GM18502 (cell line): ENCODE measurements around the gene RPTOR.
A peak's percentile ranks its signal among the peaks of the same experiment; 100 is the strongest.

ENCODE experiments used
- ATAC-seq: cut with Tn5 transposase; IDR thresholded peaks from one replicate; pipeline ENCODE4 v1.9.1; 2021; ENCODE audit warnings: mild to moderate bottlenecking; ENCODE audit not compliant: unreplicated experiment, poor library complexity

RPTOR gene

DNA sequence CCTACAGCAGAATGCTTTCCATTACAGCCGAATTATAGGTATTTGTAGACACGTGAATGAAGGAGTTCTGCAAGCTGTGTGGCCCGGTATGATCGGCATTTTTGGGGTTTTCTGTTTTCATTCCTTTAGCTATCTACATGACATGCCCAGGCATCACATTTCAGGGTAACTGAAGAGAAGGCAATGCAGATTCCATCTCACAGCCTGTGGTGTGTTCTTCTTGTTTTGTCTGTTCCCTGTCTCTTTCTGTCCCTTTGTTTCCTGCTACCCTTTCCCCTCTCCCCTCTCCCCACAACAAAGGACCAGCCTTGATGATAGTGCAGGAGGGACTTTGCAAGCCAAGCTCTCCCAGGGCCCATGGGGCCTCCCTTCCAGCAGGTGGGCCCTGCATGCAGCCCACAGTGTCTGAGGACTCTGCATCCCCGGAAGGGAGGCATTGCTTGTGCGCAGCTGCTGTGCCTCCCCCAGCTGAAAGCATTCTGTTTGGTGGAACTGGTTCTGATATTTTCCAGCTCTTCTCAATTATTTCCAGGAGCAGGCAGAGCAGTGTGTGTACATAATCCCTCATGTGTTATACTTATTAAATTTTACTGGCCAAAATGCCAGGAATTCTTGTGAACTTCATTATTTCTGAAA, 207.4 kb downstream of the RPTOR start:
- no peak for ATAC-seq

DNA sequence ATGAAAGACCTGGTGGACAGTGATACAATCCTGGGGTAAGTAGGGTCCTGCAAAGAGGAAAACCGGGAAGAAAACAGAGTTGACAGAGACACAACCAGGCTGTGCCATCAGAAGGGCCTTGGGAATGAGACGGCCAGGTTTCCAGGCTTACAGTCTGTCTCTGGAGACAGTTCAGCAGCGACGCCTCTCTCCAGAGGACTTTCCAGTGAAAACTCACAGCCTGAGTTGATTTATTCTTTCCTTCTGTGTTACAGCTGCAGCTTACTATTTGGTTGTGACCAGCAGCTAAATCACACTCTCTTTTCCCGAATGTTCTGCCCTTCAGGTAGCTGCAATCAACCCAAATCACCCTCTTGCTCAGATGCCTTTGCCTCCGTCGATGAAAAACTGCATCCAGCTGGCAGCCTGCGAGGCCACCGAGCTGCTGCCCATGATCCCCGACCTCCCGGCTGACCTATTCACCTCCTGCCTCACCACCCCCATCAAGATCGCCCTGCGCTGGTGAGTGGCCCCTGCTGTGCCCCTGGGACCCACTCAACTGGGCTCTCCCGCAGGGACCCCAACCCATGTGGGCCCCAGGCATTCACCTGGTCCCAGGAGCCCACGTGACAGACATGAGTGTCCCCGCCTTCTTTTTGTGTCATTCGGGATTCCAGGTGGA, 209.2 kb downstream of the RPTOR start:
- no peak for ATAC-seq

DNA sequence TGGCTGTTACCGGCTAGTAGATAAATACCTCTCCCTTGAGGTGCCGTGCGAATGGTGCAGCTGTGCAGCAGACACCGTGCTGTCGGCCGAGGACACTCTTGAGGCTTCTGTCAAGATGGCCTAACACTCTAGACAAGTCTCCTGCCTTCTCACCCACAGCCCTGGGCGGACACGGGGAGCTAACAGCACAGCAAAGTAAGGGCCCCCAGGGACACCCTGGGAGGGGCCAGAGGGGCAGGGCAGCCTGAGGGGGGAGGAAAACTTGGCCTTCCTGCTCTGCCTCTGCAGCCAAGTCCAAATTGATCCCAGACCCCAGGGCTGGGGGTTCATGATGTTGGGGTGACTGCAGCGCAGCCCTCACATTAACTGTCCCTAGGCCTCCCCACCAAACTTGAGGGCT, 210.2 kb downstream of the RPTOR start:
- no peak for ATAC-seq

DNA sequence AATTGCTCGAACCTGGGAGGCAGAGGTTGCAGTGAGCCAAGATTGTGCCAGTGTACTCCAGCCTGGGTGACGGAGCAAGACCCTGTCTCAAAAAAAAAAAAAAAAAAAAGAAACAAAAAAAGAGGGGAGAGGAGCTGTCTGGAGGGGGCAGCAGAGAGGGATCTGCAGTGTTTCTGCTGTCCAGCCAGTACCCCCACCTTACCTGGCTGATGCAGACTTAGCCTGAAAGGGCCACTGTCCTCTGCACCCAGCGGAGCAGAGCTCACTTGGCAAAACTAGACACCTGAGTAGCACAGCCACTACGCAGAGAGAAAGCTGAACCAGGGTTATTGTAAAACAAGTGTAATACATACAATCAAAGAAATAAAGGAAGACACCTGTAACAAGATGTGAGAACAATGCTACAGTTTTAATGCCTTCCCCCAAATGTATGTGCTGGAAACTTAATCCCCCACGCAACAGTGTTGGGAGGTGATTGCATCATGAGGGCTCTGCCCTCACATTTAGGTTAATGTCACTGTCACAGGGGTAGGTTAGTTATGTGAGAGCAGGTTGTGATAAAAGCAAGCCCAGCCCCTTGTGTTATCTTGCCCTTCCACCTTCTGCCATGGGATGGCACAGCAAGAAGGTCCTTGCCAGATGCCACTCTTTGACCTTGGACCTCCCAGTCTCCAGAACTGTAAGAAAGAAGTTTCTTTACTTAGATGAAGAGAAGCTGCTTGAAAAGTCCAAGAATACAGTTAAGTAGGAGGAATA, 211.2 kb downstream of the RPTOR start:
- no peak for ATAC-seq

DNA sequence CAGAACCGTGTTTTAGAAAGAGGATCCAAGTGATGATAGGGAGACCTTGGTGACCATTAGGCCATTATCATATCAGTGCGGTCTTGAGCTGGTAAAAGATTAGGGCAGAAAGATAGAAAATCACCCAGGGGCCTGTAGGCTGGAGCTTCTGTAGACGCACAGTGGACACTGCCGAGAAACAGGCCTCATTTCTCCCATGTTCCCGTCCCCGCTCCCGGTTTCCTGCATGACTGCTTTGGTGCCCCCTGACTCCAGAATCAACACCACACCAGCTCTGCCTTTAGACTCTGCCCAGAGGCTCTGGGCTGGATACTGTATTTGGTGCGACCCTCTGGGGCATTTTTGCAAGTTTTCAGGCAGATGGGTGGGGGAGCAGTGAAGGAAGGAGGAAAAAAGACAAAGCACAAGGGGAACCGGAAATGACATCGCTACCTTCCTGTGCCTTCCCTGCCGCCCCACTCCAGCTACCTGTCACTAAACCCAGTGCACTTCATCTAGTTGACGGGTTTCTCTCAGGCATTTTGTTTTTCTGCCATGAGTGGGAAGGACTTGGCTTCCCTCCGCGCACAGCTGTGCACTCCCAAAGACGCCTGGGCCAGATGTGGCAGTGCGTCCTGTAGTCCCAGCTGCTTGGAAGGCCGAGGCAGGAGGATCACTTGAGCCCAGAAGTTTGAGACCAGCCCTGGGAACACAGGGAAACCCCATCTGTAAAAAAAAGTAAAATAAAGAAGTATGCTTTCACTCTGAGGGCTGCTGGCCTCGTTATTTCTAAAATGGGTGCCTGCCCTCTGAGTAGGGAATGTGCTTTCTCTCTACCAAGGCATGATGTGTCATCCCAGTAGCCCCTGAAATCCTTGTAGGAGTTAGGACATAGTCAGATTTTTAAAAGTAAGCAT, 214.1 kb downstream of the RPTOR start:
- no peak for ATAC-seq

DNA sequence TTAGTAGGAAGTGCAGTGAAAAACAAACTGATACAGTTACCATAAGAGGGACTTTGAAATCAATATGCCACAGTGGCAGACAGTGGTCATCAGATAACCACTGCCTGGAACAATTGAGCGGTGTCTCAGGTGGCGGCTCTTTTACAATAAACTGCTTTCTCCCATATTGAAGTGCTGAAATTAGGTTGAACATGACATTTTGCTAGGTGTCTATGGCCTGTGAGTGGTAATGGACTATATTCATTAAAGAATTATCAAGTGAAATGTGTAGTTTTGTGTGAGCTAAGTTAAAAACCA, 214.7 kb downstream of the RPTOR start:
- no peak for ATAC-seq

DNA sequence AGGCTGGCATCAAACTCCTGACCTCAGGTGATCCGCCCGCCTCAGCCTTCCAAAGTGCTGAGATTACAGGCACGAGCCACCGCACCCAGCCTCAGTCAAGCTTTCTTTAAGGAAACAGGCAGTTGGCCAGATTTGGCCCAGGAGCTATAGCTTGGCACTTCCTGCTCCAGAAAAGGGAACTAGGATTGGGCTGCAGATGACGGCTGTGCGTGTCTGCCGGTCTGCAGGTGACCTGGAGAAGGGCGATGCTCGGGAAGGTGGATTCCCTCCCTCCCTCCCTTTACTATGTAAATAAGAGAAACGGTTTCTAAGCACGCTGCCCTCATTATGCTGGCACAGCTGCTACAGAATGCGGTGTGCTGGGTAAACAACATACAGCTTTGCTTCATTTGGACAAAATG, 215.9 kb downstream of the RPTOR start:
- ATAC-seq = no peak

DNA sequence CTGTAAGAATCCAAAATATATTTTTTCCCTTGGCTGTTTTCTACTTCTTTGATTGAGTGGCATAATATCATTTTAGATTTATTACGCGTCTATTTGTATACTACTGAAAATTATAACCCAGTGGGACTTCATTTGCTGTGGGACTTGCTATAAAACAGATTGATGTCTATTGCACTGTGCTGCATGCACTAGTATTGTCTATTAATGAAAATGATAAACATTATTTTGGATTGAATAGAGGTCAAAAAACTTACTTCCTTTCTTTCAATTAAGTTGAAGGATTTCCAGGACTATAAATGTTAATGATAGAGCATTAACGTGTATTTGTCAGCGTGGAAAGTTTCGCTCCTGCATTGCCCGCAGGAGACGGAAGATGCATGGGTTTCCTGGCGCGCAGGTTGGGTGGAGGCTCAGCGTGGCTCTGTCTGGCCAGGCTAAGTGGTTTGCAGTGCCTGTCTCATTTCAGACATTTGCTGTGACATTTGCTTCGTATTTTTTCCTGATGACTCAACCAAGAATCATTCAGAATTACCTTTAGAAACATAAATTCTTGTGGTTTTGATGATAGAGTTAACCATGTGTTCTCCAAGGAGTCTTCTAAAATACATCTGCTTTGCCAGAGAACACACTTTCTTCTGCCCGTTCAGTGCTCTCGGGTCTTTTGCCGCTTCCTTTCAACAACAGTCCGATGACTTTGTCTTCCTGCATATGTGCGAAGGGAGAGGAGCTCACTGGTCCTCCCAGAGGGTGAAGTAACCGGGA, 216.7 kb downstream of the RPTOR start:
- no peak for ATAC-seq

DNA sequence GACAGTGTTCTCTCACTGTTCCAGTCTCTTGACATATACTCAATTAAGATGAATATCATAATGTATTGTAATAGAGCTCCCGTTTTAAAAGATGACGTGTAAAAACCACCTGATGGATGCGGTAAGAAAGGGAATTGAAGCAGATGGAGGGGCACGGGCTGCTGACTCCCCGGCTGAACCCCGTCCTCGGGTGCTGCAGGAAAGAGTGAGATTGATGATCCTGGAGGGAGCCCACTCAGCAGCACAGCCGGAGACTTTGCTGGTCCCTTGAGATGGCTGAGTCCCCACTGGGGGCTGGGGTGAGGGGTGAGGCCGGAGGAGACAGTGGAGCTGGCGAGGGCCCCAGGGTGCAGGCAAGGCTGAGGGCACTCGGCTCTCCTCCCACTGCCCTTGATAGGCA, 217.4 kb downstream of the RPTOR start:
- no peak for ATAC-seq

DNA sequence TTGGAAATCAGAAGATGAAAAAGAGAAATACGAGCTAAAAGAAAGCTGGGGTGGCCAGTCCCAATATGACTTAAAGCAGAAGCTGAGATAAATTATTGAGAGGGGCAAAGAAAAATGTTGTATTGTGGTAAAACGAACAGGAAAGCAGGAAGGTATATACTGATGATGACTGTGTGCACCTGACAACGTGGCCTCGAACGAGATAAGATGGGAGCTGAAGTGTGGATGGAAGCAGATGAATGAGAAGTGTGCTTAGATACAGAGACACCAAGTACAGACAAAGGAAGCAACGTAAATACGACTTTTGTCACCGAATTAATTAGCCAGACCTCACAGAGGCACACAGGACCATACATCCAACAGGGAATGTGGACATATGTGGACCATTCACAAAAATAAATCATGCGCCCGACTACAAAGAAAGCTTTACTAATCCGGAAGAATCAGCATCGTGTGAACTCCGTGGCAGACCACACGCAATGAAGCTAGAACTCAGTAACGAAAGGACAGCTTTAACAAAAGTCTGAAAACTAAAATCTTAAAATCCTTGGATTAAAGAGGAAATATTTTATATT, 218.7 kb downstream of the RPTOR start:
- ATAC-seq = no peak

DNA sequence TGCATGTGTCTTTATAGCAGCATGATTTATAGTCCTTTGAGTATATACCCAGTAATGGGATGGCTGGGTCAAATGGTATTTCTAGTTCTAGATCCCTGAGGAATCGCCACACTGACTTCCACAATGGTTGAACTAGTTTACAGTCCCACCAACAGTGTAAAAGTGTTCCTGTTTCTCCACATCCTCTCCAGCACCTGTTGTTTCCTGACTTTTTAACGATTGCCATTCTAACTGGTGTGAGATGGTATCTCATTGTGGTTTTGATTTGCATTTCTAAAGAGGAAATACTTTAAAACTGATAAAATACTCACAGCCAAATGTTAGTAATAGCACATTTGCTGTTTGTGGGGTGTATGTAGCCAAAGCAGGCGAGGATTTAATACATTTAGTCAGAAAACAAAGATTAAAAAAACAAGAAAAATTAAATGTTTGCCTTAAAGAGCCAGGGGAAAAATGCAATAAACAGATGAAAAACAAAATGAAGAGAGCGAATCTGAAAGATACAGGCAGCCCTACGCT, 220.0 kb downstream of the RPTOR start:
- peak; percentile 6 for ATAC-seq

DNA sequence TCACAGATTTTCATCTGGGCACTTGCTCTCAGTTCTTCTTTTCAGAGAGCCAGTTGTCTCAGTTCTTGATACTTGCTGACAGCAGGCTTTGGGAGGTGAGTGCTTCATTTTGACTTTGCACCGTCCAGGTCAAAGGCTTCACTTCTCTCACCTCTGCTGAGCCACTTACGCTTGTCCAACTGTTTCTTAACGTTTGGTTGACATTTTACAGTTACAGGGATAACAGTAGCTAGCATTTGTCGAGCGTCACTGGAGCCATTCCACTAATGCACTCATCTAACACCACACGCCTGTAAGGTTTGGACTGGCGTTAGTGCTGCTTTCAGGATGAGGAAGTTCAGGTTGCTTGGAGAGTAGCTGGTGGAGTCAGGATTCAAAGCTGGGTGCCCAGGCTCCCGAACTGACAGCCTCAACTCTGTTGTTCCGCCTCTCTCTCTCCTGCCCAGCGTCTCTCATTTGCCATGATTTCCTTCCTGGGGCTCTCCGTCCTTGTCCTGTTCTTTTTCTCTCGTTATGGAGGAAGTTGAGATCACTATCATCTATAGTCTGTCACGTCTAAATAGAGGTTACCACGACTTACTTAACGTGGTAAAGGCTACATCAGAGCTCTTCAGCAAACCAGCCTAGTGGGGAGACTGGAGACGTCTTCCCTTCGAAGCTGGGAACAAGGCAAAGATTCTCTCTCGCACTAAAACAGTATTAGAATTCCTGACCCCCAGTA, 220.8 kb downstream of the RPTOR start:
- peak; percentile 61 for ATAC-seq

DNA sequence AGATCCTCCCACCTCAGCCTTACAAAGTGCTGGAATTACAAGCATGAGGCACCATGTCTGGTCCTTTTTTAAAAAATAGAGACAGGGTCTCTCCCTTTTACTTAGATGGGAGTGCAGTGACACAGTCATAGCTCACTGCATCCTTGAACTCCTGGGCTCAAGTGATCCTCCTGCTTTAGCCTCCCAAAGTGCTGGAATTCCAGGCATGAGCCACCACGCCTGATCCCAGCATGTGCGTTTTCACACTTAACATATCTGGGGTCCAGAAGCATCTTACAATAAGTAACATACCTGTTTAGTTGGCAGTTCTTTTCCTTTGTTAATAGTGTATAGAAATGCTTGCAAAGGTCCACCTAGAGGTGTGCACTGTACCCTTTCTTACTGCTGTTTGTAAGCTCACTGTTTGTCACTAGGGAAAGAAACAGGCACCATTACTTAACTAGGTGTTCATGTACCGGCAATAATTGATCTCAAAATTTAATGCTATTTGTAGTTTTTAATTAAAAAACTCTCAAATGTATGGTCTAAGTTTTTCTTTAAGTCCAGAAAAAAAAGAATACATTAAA, 221.7 kb downstream of the RPTOR start:
- no peak for ATAC-seq

DNA sequence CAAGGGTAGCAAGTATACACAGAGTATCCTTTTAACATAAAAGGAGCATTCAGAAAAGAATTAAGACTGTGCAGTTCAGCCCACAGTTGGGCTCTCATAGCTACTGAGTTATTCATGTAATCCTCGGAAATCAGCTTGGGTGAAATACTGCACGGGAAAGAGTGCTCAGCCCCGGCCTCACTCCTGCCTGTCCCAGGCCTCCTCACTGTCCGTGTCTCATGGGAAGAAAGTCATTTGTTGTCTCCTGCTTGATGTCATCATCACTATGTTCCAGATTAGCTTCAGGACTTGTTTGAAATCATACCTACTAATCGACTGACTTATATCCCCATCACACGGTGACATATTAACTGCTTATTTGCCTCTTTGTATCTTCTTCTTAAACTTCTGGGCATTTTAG, 223.8 kb downstream of the RPTOR start:
- ATAC-seq = no peak

DNA sequence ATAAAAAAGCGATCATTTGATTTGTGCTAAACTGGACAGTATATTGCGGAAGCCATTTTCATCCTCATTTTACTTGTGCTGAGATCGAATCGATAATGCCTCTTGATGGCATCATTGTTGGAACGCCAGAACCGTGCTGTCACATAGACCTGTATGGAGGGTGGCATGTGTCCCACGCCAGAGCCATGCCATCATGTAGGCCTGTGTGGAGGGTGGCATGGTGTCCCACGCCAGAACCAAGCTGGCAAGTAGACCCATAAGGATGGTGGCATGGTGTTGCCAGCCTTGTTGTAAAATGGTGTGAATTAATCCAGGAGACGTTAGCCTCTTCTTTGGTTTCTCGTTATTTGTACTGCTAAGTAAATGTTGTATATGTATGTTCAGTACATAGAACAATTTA, 224.3 kb downstream of the RPTOR start:
- no peak for ATAC-seq

DNA sequence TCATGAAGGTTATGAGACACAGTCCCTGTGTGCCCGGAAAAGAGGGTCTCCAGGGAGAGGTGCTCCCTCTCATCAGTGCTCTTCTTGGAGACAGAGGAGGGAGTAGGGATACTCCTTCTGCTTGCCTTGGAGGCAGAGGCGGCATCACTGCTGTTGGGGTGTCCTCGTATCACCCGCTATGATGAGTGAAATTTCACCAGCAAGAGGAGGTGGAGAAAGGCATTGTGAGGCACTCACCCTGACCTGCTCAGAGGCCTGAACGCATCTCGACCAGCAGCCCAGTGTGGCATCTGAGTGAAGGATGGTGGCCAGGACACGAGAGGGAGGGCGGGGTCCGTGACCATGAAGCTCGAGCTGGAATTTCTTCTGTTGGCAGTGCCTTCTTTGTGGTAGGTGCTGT, 224.9 kb downstream of the RPTOR start:
- ATAC-seq = no peak

DNA sequence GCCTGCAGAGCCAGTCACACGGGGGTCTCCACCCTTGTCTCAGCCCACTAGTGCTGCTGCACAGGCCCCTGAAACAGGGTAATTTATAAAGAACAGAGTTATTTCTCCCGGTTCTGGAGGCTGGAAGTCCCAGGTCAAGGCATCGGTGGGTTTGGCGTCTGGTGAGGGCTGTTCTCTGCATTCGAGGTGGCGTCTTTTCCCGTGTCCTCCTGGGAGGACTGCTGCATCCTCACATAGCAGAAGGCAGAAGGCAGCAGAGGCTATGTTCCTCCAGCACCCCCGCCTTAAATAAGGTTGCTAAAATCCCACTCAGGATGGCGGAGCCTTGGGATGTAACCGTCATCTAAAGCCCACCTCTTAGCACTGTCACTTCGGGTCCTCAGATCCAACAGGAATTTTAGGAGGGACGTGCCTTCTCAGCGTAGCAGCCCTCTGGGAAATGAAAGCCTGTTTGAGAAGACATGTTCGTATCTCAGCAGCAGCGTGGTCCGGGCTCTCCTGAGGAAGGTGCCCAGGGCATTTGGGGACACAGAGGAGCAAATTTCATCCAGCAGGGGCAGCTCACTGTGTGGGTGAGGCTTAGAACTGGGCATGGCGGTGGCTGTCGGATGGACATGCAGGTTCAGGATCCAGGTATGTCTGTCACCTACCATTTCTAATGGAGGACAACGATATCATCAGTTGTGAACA, 225.4 kb downstream of the RPTOR start:
- no peak for ATAC-seq
